Measurements from ENCODE around the gene RIPK4.
A peak's percentile ranks its signal among the peaks of the same experiment; 100 is the strongest.
"Not testable (repeated sequence)": the region's sequence is repeated elsewhere in the genome, so short reads cannot be mapped to it uniquely, and the experiment has no call there.

RIPK4 gene

DNA sequence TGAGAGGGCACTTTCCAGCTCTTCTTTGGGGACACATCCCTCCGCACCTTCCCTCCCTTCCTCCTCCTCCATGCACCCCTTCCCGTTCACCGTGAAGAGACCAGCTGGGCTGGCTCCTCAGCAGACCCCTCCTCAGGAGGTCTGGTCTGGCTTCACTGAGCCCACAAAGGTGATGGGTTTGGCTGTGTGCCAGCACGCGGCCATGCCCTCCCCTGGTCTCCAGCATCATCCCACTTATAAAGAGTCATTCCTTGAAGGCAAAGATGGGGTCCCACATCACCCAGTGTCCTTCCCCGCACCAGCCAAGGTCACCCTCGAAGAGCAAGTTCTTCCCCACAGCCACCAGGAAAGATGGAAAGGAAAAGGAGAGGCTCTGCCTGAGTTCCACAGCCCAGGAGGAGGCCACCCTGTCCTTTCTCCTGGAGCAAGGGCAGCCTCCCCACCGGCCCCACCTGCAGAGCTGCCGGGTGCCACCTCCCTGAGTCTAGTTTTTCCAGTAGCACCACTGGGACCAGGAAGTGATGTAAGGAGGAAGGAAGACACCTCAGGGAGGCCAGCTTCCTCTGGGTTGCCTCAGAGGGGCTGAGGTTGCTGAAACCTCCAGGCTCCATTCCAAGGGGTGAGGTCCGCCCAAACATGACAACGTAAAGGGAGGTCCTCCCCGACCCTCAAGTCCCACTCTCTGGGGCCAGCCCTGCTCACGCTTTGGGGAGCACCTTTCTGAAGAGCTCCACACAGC, 32.7 kb downstream of the RIPK4 start:
- no peak for DNase-seq

DNA sequence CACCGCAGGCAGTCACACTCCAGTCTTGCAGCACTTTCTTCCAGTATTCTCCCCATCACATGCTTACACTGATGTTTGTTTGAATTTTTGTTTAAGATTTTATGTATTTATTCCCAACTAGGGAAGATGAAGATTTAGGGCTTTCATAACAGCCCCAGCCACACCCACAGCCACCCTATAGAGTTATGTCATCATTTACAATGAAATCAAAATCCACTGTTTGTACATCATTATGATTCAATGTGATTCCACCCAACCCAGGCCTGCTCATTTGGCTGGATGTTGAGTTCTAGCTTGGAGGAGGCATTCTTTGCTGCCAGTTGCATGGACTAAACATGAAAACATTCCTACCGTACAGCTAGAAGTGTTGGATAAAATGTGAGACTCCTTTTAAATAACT, 35.8 kb downstream of the RIPK4 start:
- DNase-seq: no peak

DNA sequence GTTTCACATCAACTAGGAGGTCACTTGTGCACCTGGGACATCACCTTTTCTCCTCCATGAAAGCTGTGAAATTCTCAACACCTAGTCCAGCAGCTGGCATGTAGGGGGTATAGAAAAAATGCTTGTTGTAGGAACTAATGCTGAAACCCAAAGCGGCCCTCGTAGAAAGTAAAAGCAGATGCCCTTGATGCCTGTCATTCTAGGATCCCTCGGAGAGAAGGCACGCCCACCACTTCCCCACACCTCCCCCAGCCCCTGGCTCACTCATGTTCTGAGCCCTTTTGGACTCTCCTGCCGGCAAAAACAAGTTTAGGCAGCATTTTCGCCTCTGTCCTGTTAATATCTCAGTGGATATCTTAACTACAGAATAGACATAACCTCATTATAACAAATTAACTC, 36.5 kb downstream of the RIPK4 start:
- DNase-seq: no peak

DNA sequence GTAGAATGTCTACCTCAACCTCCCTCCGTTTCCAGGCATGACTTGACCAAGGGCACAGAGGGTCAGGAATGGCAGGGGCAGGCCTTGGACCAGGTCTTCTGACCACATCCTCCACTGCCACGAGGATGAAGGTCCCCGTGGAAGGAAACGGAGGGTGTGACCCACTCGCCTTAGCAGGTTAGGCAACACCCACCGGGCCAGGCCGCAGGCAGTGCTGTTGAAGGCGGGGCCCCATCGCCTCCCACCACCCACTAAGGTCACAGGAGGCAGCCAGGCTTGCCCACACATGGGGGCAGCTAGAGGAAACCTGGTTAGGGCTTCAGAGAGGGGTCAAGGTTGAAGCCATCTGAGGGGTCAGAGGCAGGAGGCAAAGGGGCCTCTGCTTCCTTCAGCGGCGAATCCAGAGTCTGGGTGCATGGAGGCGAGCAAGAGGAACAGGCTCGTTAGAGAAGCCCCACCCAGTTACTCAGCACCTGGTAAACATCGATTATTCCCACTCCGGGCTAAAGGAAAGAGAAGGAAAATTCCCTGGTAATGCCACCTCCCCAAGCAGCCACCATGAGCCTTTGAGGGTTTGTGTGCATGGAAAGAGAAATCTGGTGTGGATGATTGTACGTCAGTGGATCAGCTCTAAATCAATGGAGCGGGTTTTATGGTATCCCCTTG, 37.0 kb downstream of the RIPK4 start:
- DNase-seq: no peak

DNA sequence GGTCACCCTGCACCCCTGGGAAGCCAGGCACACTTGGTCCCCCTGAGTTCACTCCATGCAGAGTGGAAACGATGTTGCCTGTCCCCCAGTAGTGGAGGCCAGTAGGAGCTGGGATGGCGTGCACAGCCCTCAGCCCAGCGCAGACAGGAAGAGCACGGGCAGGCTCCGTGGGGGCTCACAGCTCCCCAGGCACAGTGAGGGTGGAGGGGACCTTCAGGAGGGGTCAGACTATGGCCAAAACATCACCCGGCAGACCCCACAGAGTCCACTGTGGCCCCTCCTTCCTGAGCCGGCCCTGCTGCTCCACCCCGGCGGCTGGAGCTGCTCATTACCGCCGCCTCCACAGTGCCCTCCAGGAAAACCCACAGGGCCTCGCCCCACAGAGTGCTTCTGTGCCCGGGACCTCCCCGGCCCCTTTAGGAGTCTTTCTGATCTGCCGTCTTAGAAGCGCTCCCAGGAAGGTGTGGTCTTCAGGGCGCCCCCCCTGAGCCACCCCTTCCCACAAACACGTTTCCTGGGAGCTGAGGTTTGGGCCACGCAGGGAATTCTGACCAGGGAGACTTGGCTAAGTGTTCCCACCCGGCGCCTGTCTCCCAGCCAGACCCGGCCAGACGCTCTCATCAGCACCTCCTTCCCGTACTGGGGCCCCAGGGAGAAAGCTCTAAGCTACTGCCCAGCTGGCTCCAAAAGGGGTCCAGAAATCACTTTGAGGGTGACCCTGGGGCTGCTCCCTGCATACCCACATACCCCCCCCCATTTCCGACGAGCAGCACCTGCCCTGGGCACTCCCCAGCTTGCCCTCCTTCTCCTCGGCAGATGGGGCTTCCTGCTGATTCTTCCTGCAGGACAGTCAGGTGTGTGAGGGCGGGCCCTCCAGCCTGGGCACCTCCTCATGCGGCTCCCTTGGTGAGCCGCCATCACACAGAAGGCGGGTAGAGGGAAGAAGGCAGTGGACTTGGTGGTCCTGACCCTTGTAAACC, 38.8 kb downstream of the RIPK4 start:
- DNase-seq: no peak

DNA sequence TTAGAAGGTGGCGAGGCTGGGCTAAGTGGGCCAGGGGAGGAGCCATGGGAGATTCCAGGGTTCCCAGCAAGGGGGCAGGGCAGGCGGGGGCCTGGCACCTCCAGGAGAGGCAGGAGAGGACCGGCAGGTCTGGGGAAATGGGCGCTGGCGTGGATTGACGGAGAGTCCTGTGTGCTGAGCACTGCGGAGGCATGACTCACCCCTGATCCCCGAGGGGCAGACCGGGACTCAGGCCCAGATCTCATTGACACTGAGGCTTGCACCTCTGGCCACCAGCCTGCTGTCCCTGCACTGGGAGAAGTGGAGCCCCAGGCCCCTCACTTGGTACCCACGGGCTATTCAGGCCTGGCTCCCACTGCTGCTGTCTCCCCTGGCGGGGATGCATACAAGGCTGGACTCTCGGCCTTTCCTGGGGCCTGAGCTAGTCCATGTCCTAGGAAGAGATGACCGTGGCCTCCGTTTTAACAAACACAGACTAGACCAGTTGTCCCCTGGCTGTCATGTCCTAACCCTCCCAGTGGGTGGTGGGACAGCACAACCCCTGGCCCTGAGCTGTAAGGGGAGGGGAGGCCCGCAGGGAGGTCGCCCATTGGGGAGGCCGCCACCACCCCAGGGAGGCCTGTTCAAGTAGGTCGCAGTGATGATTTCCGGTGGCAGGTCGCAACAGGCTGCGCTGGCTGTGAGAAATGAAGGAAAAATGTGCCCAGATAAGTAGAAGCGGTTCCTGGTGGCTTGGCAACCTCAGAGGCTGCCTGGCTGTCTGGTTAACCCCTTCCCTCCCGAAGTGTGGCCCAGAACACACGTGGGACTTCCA, 39.7 kb downstream of the RIPK4 start:
- no peak for DNase-seq

DNA sequence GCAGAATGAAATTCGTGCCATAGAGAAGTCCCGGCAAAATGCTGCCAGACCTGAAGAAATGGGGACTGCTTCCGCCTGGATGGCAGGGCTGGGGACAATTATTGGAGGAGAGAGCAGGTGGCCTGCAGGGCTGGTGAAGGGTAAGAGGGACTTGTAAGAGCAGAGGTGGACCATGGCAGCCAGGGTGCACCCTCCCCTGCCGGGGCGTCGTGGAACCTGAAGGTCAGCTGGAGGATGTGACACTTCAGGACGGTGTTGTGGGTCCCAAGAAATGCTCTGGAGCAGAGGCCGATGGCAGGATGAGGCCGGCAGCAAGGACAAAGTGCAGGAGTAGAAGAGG, 40.3 kb downstream of the RIPK4 start:
- DNase-seq: no peak

DNA sequence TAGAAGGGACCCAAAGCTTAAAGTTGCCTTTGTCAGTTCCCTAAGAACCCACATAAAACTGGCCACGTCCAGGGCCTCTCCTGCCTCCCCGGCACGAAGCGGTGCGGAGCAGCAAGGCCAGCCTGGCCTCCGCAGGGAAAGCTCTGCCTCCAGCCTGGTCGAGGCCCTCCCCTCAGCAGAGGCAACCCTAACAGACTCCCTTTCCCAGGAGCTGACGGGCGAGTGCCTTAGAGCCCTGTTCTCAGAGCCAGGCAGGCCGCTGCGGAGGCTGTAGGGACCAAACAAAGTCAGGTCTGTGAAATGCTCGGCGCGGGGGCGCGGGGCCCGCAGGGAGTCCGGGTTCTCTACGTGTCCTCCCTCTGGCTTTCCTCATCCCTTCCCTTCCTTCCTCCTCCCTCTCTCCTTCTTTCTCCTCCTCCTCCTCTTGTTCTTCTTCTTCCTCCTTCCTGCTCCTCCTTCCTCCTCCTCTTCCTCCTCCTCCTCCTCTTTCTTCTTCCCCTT, 40.7 kb downstream of the RIPK4 start:
- no peak for DNase-seq

DNA sequence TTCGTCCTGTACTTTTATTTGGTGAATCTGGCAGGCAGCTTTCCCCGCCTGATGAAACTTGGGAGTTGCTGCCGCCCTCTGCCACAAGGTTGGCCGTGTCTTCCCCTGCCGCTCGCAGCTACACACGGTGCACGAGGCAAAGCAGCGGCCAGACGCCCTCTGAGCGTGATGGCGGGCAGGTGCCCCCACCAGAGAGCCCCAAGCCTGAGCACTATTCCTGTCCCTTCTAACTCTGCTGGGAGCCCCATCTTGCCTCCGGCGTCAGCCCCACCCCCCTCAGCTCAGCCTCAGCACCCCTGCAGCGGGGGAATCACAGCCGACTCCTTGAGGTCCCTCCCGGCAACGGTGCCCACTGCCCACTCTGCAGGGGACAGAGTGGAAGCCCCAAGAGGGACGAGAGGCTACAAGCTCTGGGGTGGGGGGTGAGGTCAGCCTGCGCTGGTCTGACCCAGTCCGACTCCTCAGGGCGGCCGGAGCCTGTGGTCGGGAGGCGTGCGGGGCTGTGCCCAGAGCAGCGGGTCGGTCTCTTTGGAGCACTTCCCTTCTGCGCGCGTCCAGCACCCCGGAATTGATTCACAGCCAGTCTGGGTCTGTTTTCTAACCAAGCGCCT, 41.3 kb downstream of the RIPK4 start:
- DNase-seq: peak; percentile 13

DNA sequence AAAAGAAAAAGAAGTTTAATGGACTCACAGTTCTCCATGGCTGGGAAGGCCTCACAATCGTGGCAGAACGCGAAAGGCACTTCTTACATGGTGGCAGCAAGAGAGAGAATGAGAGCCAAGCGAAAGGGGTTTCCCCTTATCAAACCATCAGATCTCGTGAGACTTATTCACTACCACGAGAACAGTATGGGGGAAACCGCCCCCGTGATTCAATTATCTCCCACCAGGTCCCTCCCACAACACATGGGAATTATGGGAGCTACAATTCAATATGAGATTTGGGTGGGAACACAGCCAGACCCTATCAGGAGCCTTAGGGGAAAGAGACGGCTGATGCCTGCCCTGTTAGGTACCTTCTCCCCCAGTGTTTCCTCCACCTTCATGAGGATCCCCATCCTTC, 43.0 kb downstream of the RIPK4 start:
- DNase-seq: not testable (repeated sequence)

DNA sequence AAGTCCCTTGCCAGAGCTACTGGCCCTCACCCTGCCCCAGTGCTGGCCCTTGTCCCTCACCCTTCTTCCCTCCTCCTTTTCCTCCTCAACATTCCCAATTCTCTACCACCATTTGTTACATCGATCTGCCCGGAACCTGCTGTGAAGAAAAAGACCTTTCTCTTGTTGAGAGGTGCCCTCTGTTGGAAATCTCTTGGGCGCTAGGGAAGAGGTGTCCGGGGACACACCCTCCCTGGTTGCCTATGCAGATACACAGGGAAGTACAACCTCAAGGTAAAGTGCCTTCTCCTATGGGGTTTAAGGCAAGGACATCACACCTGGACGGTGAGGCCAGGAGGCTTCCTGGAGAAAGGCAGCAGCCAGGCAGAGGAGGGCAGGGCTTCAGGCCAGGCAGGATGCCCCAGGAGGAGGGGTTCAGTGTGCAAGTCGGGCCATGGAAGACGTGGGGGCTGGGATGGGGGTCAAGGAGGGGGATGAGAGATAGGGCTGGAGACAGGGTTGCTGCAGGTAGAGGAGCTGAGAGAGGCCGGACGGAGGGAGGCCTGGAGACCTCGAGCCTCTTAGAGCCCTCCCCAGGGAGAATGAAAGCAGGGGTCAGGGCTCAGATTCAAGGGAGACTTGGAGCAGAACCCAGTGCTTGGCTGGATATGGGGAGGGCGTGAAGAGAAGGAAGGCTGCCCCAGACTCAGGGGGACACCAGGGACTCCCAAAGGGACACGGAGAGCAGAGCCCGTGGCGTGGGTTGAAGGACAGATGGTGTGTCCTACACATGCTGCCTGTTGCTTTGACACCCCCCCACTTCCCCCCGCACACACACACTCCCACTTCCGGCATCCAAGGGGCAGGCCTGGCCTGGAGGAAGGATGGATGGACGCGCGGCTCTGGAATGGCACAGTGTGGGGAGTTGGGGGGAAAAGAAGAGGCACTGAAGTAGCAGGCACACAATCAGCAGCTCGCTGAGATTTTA, 44.5 kb downstream of the RIPK4 start:
- DNase-seq: no peak

DNA sequence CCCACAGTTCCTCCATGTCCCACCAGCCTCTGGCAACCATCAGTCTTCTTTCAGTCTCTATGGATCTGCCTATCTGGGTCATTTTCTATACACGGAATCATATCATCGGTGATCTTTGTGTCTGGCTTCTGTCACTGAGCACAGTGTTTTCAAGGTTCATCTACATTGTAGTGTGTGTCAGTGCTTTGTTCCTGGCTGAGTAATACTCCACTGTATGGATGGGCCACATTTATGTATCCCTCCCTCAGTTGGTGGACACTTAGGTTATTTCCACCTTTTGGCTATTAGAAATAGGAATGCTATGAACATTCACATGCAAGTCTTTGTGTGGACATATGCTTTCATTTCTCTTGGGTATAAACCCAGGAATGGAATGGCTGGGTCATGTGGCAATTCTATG, 46.6 kb downstream of the RIPK4 start:
- no peak for DNase-seq

DNA sequence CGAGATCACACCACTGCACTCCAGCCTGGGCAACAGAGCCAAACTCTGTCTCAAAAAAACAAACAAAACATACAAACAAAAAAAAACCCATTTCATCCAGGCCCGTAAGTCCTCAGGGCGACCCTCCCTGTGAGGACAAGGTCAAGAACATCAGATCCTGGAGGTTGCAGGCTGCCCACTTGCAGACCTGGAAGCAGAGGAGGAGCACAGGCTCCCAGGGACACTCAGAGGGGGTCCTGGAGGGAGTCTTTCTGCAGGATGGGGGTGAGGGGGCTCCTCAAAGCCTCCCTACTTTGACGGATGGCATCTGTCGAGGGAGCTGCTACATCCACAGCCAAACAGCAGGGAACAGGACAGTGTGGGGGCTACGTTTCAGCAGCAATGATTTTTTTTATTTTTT, 47.2 kb downstream of the RIPK4 start:
- no peak for DNase-seq

DNA sequence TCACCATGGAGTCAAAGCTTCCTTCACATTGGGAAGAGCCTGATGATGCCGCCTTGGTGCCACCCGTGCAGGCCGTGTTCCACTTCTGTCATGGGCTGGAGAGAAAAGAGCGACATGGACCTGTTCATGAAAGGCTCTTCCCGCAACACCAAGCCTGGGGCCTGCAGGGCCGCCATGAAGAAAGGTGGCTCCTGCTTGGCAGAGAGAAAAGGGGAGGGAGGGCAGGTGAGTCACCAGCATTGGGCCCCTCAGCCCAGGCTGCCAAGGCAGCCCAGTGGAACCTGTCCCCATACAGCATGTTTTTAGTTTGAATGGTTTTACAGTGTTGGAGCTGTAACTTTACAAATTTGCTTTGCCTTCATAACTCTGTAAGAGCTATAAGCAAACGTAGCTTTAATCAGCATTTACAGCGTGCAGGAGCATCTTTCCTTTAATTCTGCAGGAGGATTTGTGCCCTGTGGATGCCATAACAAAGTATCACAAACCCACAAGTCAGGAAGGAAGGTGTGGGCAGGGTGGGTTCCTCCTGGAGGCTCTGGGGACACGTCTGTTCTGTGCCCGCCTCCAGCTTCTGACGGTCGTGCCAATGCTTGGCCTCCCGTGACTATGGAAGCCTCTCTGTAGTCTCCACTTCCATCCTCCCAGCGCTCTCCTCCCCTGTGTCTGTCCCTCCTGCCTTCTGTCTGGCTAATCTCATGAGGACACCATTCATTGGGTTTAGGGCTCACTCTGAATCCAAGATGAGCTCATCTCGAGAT, 49.1 kb downstream of the RIPK4 start:
- no peak for DNase-seq

DNA sequence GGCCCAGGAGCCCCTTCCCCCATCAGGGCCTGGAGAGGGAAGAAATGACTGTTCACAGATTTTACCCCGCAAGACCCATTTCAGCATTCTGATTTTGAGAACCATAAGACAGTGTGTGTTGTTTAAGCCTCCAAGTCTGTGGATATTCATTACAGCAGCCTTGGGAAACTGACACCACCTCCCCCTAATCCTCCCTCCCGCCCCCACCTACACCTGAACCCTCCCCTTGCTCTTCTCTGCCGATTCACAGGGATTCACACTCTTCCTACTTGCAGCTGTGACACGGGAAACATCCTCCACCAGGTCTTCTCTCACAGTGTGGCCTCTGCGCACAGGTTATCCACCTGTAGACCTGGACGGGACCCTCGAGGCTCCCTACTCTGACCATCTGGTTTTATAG, 50.1 kb downstream of the RIPK4 start:
- no peak for DNase-seq

DNA sequence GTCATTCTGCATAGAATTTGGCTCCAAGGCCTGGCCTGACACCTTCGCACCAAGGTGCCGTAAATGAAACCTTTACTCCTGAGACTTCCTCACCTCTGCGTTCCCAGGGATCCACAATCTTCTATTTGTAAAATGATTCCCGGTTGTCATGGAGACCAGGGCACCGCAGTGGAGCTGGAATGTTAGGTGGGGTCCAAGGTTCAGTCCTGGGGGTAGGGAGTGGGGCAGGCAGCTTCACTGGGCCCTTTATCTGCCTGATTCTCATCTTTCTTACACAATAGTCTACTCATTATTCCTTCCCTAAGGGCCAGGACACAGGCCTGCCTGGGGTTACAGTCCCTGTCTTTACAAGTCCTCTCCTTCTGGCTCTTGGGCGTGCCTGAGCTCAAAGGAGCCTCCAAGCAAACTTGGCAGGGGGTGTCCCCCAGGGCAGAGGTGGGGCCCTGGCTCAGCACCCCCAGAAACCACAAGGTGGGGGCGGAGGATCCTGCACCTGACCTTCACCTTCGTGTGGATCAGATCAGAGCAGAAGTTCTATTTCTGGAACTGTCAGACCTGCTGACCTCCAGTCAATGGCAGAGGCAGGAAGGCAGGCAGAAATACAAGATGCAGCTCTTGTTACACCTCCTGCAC, 51.1 kb downstream of the RIPK4 start:
- DNase-seq: no peak

DNA sequence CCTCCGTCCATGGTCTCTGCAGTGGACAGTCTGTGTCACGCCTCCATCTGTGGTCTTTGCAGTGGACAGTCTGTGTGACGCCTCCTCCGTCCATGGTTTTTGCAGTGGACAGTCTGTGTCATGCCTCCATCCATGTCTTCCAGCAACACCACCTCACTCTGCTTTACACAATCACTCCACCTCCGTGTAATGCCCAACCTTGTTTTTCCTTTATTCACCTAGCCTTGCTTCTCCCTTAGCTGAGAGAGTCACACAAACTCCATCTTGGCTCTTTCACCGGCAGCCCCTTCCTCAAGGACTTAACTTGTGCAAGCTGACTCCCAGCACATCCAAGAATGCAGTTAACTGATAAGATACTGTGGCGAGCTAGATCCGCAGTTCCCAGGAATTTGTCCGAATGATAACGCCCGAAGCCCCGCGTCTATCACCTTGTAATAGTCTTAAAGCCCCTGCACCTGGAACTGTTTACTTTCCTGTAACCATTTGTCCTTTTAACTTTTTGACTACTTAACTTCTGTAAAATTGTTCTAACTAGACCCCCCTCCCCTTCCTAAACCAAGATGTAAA, 52.5 kb downstream of the RIPK4 start:
- not testable (repeated sequence) for DNase-seq

DNA sequence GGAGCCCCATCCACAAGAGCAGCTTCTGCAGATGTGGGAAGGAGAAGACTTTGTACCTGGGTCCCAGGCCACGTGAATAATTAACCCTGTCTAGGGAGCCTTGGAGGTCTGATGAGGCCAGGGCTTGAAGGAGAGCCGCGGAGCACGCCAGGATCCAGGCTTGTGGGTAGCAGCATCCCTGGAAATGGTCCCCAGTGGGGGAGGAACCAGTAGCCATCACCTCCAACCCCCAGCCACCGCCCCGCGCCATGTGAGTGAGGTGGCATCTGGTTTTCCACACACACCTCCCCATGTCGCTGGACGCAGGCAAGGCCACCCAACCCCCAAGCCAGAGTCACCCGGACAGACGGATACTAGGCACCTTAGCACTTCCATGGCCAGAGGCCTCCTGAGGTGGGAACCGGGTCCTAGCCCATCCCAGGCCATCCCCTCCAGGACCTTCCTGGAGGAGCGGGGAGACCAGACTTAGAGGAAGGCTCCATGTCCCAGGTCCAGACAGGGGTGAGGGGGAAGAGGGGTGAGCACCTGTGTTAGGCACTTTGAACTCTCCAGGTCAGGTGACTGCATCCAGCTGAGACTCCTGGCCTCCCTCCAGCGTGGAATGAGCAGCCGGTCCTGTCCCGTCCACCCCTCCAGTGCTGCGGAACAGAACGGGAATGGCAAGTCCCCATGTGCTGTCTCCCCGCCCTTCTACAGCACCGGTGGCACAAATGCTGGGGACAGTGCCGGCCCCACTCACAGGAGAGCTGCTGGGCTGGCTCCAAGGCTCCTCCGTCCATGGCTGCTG, 53.2 kb downstream of the RIPK4 start:
- no peak for DNase-seq
